HG03095 (cell line): ENCODE measurements around the gene SH3PXD2A.
A peak's percentile ranks its signal among the peaks of the same experiment; 100 is the strongest.
"Not testable (repeated sequence)": the region's sequence is repeated elsewhere in the genome, so short reads cannot be mapped to it uniquely, and the experiment has no call there.

Experiments used
- ATAC-seq: cut with Tn5 transposase; IDR thresholded peaks from one replicate; pipeline ENCODE4 v1.9.1; 2021; ENCODE audit warnings: moderate library complexity; ENCODE audit not compliant: unreplicated experiment

Gene SH3PXD2A

DNA sequence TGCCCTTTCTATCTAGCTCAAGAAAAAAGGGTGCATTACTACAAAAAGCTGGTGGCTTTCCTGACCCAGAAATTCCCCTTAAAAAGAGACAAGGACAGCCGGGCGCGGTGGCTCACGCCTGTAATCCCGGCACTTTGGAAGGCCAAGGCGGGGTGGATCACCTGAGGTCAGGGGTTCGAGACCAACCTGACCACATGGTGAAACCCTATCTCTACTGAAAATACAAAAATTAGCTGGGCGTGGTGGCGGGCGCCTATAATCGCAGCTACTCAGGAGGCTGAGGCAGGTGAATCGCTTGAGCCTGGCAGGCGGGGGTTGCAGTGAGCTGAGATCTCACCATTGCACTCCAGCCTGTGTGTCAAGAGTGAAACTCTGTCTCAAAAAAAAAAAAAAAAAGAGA is 82.5 kb downstream of the SH3PXD2A start:
- ATAC-seq: not testable (repeated sequence)

DNA sequence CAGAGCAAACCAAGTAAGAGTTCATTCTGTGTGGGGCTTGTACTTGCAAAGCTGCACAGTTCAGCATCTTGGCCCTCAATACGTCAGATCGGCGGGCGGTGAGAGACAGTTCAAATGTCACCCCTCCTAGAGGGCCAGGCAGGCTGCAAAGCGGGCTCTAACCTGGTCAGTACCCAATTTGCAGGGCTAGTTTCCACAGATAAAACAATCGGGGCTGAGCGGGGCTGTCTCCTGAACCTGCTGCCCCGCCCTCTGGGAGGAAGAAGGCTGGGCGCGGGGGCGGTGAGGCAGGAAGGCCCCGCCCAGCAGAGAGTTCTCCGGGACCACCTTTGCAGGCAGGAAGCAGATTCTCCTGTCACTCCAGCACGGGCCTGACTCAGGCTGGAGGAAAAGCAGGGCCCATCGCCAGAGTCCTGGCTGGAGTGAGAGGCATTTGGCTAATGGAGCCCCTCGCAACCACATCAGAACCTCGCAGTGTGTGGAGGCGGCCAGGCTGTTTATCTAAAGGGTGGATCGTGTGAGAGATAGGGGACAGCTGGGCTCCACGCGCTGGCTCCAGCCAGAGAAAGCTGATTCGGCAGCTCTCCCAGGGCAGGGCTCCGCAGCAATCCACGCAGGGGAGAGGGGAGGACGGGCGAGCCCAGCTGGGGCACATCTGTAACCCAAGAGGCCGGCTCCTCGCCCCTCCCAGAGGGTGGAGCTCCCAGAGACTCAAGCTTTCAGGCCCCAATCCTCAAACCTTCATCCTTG is 83.1 kb downstream of the SH3PXD2A start:
- ATAC-seq: peak; percentile 71

DNA sequence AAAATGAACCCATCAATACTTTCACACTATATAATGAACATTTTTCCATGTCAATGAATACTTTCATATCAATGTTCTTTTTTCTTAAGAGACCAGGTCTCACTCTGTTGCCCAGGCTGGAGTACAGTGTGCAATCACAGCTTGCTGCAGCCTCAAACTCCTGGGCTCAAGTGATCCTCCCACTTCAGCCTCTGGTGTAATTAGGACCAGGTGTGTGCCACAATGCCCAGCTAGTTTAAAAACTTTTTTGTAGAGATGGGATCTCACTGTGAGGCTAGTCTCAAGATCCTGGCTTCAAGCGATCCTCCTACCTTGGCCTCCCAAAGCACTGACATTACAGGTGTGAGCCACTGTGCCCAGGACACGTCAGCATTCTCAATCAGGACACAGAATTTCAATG is 85.2 kb downstream of the SH3PXD2A start:
- no peak for ATAC-seq

DNA sequence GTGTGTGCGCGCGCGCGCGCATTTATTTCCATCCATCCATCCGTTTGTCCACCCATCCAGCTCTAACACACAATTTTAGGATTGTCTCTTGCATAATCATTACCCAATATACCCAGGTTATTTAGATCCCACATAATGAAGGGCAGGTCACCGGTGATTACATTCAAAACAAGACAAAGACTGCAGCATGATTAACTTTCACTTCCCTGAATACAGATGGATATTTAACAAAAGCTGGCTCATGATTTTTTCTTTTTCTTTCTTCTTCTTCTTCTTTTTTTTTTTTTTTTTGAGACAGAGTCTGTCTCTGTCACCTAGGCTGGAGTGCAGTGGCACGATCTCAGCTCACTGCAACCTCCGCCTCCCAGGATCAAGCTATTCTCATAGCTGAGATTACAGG is 86.2 kb downstream of the SH3PXD2A start:
- ATAC-seq: no peak

DNA sequence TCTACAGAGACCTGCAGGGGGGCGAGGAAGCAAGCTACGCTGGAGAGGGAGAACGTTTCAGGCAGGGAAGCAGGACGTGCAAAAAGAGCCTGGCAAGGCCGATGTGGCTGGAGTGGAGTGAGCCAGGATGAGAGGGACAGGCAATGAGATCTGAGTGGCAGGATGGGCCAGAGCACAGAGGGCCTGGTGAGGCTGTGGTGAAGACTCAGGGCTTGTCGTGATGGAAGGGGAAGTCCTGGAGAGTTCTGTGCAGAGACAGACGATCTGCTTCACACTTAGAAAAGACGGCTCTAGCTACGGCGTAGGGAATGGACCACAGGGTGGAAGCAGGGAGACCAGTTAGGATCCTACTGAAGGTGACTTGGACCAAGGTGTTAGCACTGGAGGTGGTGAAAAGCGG is 87.0 kb downstream of the SH3PXD2A start:
- ATAC-seq: no peak

DNA sequence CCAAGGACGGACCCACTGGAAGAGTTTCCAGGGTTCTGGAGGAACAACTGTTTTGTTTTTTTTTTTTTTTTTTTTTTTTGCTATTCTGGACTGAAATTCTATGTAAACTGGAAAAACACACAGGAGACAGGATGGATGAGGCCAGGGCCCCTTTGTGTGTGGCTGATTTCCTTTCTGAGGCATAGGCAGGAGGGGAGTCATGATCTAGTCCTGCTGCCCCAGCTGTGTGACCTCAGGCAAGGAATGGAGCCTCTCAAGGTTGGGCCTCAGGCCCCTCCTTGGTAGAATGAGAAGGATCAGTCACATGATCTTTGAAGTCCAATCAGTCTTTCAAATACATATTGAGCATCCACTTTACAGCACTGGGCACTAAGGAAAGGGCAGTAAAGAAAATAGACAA is 87.6 kb downstream of the SH3PXD2A start:
- no peak for ATAC-seq

DNA sequence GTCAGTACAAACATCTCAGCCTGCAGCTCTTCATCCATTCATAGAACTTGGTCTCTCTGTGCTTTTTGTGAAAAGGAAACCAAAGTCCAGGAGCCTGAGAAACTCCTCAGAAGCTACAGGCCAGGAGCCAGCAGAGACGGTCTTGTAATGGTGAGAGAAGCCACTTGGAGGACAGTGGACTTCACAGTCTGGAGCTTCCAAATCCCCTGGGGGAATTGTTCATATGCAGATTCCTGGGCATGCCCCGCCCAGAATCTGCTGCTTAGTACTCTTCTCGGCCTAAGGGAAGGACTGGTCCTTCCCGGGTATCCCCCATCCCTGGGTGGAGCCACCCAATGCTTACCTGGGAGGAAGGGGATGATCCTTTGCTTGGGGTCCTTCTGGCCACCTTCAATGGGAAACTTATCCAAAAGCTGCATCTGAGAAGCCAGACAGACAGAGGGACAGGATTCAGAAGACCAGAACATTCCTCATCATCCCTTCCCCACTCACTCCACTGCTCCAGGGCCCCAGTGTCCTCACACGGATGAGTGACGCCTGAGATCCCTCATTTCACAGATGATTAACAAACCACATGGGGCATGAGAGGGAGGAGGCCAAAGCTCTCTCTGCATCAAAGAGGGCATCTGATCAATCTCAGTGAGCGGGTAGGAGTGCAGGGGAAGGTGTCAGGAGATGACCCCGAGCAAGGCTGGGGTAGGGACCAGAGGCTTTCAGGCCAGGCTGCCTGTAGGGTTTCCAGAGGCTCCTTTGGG is 88.4 kb downstream of the SH3PXD2A start:
- no peak for ATAC-seq

DNA sequence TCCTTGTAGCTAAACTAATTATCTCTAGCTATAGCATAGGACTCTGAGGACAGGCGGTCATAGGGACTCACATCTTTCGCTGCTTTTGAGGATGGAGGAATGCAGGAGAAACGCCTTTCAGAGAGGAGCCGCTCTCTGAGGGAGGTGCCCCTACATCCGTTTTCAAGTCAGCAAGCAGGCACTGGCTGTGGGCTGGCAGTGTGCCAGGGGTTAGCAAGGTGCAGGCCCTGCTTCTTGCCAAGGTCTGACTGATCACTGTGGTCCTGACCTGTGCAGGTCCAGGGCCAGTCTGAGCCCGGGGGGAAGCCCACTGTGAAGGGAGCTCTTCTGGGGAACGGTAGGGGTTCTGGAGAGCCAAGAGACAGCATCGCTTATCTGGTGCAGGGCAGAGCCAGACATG is 89.4 kb downstream of the SH3PXD2A start:
- ATAC-seq: no peak

DNA sequence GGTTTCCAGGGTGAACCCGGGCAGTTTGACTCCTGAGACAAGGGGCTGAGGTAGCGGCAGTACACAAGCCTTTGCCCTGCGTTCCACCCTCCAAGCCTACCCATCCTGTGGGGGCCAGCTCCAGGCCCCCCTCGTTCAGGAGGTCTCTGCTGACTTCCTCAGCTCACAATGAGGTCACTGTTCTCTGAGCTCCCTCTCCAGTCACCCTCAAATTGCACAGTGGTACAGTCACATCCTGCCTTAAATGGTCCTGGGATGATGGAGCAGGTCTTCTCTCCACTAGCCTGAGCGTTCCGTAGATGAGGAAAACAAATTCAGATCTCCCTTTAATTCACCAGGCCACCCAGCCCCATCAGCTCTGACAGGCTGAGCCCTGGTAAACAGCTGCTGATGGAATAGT is 90.2 kb downstream of the SH3PXD2A start:
- ATAC-seq: no peak

DNA sequence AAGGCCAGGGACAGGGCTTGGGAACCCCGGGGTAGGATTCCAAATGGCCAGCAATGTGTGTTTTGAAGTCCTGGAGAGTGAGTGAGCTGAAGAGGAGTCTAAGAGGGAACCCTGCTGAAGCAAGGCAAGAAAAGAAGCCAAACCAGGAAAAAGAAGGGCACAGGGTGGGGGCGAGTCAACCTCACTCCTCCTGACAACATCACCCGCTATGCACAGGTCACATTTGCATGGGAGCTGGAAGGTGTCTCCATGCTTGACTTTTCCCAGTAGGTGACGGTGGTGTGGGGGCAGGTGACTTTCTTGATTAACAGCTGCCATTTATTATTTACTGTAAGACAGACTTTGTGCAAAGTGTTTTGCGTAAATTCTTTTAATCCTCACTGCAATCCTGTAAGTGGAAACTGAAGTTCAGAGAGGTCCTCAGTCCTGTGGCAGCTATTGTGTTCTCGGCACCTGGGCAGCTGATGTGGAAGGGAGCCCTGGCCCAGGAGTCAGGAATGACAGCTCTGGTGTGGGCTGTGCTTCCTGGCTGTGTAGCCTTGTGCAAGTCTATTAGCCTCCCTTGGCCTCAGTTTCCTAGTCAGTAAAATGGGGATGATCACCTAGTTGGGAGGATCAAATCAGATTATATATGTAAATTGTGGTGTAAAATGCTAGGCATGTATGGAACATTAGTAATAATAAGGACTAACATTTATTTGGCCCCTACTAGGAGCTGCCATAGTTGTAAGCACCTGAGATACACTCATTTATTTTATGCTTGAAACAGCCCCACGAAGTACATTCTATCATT is 90.9 kb downstream of the SH3PXD2A start:
- ATAC-seq: no peak

DNA sequence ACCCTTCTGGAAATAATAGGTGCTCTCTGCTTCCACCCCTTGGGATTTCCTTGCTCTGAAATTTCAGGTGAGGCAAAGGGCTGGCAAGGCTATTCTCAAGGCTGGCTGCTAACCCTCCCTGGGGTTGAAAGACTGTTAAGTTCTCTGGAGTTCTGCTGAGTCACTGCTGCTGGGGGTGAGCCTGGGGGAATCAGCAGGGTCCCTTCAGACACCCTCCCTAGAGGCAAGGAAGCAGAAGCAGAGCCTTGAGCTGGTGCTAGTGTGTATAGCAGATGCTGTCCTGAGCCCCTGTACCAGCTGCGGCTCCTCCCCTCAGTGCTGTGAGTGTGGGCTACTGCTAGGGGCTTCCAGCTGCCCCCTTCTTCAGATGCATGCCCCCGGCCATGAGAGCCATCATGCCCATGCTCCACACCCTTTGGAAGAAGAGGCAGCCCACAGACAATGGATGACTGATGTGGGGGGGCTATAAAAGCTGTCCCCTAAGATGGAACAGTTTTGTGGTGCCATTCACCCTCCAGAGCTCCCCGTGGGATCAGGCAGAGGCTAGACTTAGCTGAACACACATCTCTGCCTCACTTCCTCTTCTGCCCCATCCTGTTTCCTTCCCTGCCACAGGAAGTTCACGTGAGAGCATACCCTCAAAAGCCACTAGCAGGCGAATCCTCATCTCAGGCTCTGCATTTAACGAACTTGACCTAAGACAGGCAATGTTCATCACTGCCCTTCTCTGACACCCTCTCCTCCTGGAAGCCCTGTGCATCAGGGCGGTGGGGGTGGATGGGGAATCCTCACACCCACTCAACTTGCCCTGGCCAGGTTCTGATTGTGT is 91.8 kb downstream of the SH3PXD2A start:
- no peak for ATAC-seq

DNA sequence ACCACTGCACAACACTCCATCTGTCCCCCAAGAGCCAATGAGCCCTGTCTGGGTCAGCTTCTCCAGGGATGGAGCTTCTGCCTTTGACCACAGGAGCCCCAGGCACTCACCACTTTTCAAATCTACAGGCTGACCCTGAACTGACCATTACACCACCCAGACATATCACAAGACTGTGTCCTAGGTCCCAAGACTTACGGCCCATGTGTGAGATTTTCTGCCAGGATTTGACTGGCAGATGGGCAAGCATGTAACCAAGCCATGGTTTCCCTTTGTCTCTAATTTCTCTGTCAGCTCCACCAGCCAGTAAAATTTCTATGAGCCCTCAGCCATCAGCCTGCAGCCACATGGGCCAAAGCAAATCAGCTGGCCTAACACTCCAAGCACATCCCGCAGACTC is 92.5 kb downstream of the SH3PXD2A start:
- ATAC-seq: no peak

DNA sequence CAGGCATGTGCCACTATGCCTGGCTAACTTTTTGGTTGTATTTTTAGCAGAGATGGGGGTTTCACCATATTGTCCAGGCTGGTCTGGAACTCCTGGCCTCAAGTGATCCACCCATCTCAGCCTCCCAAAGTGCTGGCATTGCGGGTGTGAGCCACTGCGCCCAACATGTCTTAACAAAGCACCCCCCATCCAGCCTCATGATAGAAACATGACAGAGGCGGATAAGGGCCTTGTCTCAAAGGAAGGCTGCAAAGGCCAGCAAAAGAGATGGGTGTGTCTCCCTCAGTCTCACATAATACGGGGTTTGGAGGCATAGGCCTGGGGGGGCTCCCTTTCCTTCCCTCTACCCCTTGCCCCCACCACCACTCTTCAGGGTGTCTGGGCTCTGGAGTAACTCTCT is 93.2 kb downstream of the SH3PXD2A start:
- ATAC-seq: no peak

DNA sequence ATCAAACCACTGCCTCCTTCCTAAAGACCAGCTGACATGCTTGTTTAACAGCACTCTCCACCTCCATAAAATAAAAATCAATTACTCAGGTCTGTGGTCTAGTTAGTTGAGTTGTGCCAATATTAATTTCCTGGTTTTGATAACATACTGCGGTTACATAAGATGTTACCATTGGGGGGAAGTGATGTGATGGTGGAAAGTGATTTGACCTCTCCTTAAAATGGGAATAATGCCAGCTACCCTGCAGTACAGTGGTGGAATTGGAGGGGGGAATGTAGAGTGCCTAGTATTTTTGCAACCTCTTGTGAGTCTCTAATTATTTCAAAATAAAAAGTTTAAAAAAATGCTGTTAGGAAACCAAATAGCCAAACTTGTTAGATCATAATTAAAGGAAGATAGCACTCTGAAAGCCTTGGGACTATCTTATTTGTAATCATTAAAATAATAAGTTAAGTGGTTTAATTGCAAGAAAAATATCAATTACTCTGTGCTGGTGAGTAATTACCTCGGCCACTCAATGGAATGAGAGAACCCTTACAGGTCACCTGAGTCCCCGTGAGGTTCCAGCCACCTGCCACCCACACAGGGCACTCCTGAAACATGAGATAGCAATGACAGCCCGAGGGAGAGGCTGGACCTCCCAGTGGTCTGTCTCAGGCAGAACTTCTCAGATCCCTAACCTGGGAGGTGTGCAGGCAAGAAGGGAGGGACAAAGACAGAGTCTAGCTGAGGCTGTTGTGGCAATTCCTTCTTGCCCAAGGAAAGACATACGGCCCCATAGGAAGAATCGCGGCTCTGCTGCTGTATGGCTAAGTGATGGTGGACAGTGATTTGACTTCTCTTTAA is 94.1 kb downstream of the SH3PXD2A start:
- no peak for ATAC-seq

DNA sequence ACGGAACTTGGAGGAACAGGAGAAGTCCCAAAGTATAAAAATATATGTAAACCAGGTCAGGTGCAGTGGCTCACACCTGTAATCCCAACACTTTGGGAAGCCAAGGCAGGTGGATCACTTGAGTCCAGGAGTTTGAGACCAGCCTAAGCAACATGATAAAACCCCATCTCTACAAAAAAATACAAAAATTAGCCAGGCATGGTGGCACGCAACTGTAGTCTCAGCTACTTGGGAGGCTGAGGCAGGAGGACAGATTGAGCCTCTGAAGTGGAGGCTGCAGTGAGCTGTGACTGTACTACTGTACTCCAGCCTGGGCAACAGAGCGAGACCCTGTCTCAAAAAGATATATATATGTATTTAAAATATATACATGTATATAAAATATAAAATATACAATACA is 95.1 kb downstream of the SH3PXD2A start:
- not testable (repeated sequence) for ATAC-seq

DNA sequence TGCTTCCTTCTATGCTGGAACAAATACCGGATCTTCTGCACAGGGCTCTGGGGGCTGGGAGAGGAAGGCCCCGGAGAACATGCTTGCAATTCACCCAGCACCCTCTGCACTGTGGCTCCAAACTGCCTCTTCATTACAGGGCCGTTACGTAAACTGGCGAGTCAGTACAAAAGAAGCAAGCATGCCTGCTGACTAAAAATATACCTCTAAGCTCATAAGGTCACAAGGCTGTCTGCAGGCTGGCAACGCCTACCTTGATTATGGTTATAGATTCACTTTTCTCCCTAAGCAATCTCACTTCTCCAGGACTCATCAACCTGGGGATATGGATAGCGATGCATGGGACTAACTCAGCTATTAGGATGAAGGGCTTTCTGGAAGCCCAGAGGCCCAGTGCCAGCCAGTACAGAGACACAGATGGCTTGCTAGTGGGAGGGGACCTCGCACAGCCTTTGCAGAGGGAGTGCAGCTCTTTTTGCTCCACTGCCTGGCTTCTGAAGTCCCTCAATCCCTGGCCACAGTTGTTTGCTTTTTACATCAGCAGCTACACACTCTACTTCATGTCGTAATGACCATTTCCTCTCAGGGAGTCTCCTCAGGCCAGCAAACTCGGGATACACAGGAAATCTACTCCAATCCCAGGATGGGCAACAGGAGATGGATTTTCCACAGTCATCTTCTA is 96.1 kb downstream of the SH3PXD2A start:
- peak; percentile 37 for ATAC-seq

DNA sequence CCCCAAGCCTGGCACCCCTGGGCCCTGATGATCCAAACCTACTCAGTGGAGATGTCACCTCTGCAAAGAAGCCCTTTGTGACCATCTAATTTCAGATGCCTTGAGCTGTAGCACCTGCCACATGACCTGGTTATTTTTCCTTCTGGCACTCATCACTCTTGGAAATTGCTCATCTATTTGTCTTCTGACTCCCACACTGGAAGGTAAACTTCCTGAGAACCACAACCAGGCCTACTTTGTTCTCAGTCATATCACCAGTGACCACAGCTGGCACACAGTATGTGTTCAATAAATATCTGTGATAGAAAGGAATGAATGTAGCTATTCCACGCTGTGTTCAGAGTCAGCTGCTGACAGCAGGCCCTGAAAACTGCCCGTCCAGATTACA is 97.1 kb downstream of the SH3PXD2A start:
- no peak for ATAC-seq

DNA sequence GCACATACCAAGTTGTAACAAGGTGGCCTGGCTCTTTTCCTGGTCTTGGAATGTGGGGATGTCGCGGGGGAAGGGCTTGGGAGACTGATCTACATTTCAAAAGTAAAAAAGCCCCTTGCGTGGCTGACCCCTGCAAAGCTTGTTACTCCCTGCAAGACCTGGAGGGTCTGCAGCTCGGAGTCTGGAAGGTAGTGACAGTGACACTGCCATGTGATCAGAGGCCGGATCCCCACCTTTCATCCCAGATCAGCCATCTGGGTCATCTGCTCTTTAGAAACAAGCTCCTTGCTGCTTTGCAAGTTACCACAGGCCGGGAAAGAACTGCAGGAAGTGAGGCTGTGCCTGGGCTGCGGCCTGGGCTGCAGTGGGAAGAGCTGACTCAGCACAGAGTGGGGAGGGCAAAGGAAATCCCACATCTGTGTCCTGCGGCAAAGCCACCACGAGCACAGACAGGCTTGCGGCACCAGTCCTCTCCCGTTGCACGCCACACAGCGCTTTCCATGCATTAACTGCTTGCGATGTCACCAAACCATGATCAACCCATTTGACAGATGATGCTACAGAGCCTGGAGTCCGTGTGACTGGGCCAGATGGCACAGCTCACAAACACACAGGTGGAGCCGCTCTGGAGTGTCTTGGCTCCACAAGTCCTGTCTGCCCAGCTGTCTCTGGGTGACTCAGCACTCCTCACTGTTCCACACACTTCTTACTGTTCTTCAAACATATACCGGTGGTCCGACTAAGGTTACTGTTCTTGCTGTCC is 97.7 kb downstream of the SH3PXD2A start:
- no peak for ATAC-seq
